ENCODE results near the gene IRAK3.
A peak's percentile ranks its signal among the peaks of the same experiment; 100 is the strongest.

IRAK3 gene

GRCh38 chr12:66144791-66145754 is 43.9 kb upstream of the IRAK3 start:
- no peak overlapping the region for H3K4me3 ChIP-seq (ENCODE audit: low read depth, low read length)
- TF ChIP-seq CTCF (IDR thresholded peaks at IDR 0.05; ENCODE audit: low read depth, low read length), result peak; percentile 55
- in situ Hi-C loops (cut with HindIII; ENCODE audit: low sequenced_read_pairs), result no loop called here
- peak; percentile 67 for DNase-seq (ENCODE audit: low read depth, low spot score)

GRCh38 chr12:66149702-66150398 is 39.2 kb upstream of the IRAK3 start:
- in situ Hi-C loops (cut with HindIII; ENCODE audit: low sequenced_read_pairs), result no loop called here
- no peak for DNase-seq (ENCODE audit: low read depth, low spot score)
- TF ChIP-seq CTCF (IDR thresholded peaks at IDR 0.05; ENCODE audit: low read depth, low read length), result no peak
- no peak overlapping the region for H3K4me3 ChIP-seq (ENCODE audit: low read depth, low read length)

- in situ Hi-C loops (cut with HindIII; ENCODE audit: low sequenced_read_pairs), result no loop called here
- TF ChIP-seq CTCF (IDR thresholded peaks at IDR 0.05; ENCODE audit: low read depth, low read length), result no peak
- no peak for DNase-seq (ENCODE audit: low read depth, low spot score)
- no peak overlapping the region for H3K4me3 ChIP-seq (ENCODE audit: low read depth, low read length)
Measured at GRCh38 chr12:66152732-66153131, 36.3 kb upstream of the IRAK3 start.

- no peak for DNase-seq (ENCODE audit: low read depth, low spot score)
- in situ Hi-C loops (cut with HindIII; ENCODE audit: low sequenced_read_pairs), result no loop called here
- no peak overlapping the region for H3K4me3 ChIP-seq (ENCODE audit: low read depth, low read length)
- TF ChIP-seq CTCF (IDR thresholded peaks at IDR 0.05; ENCODE audit: low read depth, low read length), result no peak
Measured at GRCh38 chr12:66154776-66155175, 34.2 kb upstream of the IRAK3 start.

- TF ChIP-seq CTCF (IDR thresholded peaks at IDR 0.05; ENCODE audit: low read depth, low read length), result no peak
- no peak overlapping the region for H3K4me3 ChIP-seq (ENCODE audit: low read depth, low read length)
- no peak for DNase-seq (ENCODE audit: low read depth, low spot score)
- in situ Hi-C loops (cut with HindIII; ENCODE audit: low sequenced_read_pairs), result no loop called here
Measured at GRCh38 chr12:66156654-66157053, 32.4 kb upstream of the IRAK3 start.

- in situ Hi-C loops (cut with HindIII; ENCODE audit: low sequenced_read_pairs), result no loop called here
- no peak for DNase-seq (ENCODE audit: low read depth, low spot score)
- no peak for TF ChIP-seq CTCF (IDR thresholded peaks at IDR 0.05; ENCODE audit: low read depth, low read length)
- no peak overlapping the region for H3K4me3 ChIP-seq (ENCODE audit: low read depth, low read length)
Measured at GRCh38 chr12:66159123-66159522, 29.9 kb upstream of the IRAK3 start.

Measured in astrocyte of the spinal cord (primary cell).